Neural progenitor cell (in vitro differentiated cells): ENCODE data around the gene NEDD8.

Source experiments
- CTCF ChIP-seq: fragments of 200-600 bp; sonication (generic); IDR thresholded peaks from 2 replicates; pipeline ENCODE4 v1.5.1; 2017; ENCODE audit warnings: antibody characterized with exemption, mild to moderate bottlenecking
- EZH2 ChIP-seq: fragments of 200-600 bp; sonication (generic); IDR thresholded peaks from 2 replicates; pipeline ENCODE4 v1.6.1; 2017; ENCODE audit warnings: antibody characterized with exemption, mild to moderate bottlenecking, moderate library complexity
- EZH2phosphoT487 ChIP-seq: fragments of 200-600 bp; sonication (generic); IDR thresholded peaks from 2 replicates; pipeline ENCODE4 v1.6.1; 2017; ENCODE audit warnings: antibody characterized with exemption

- TF ChIP-seq CTCF (no peak), EZH2 (no peak), EZH2phosphoT487 (no peak)
Observed at GRCh38 chr14:24186831-24187538, 45.2 kb downstream of the NEDD8 start.
